OCI-LY1 (cell line): Measurements from ENCODE around the gene CISD2.

Source experiments
- EZH2 ChIP-seq: fragments of 200-600 bp; sonication (generic), shearing (Covaris generic); IDR thresholded peaks from 2 replicates; pipeline ENCODE4 v1.8.0; 2017; ENCODE audit warnings: borderline replicate concordance, mixed run types, mild to moderate bottlenecking, antibody characterized with exemption, low read length, moderate library complexity, mixed read lengths
- TF ChIP-seq, protein P1 (sequence below): fragments of 200-600 bp; sonication (generic), shearing (Covaris generic); IDR thresholded peaks from 2 replicates; pipeline ENCODE4 v1.5.1; 2017; ENCODE audit warnings: mild to moderate bottlenecking, antibody characterized with exemption, low read length, moderate library complexity, mixed read lengths

DNA sequence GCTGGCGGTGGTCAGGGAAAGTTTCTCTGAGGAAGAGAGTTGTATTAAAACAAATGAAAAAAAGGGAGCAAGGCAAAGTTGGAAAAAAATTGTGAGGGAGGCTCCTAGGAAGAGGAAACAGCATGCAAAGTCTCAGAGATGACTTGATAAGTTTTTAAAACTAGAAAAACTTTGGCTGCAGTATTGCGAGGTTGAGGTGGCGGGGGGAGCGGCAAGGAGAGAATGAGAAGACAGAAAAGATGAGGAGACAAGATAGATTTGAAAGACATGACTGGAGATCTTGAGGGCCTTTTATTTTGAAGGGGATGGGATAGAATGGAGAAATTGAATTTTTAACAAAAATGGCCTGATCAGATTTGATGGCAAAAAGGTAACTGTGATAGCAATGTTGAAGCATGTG, 36.7 kb upstream of the CISD2 start:
- TF ChIP-seq, protein P1, sequence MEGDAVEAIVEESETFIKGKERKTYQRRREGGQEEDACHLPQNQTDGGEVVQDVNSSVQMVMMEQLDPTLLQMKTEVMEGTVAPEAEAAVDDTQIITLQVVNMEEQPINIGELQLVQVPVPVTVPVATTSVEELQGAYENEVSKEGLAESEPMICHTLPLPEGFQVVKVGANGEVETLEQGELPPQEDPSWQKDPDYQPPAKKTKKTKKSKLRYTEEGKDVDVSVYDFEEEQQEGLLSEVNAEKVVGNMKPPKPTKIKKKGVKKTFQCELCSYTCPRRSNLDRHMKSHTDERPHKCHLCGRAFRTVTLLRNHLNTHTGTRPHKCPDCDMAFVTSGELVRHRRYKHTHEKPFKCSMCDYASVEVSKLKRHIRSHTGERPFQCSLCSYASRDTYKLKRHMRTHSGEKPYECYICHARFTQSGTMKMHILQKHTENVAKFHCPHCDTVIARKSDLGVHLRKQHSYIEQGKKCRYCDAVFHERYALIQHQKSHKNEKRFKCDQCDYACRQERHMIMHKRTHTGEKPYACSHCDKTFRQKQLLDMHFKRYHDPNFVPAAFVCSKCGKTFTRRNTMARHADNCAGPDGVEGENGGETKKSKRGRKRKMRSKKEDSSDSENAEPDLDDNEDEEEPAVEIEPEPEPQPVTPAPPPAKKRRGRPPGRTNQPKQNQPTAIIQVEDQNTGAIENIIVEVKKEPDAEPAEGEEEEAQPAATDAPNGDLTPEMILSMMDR, result no peak
- TF ChIP-seq EZH2, result no peak
